Chondrocyte (in vitro differentiated cells): Measurements from ENCODE around the gene ROPN1B. TPM values are rescaled to one million over a fixed set of nuclear protein-coding genes. Genes with fewer than 3 reads are reported as not detected.

Experiments
- DNase-seq: peaks from one replicate; pipeline ENCODE4 v3.0.0; 2021; ENCODE audit warnings: mixed read lengths, low spot score
- H3K27ac Mint-ChIP-seq: one replicate; pipeline ENCODE4 v1.8.0; 2021; ENCODE audit warnings: mild to moderate bottlenecking, moderate library complexity, mixed read lengths; ENCODE audit not compliant: unreplicated experiment
- H3K27me3 Mint-ChIP-seq: 2 replicates; pipeline ENCODE4 v1.8.0; 2021; ENCODE audit warnings: low read depth, mixed read lengths
- H3K36me3 Mint-ChIP-seq: 2 replicates; pipeline ENCODE4 v1.8.0; 2021; ENCODE audit warnings: low read depth, mixed read lengths
- H3K4me1 Mint-ChIP-seq: 2 replicates; pipeline ENCODE4 v1.8.0; 2021; ENCODE audit warnings: low read depth, mild to moderate bottlenecking, mixed read lengths
- H3K4me3 Mint-ChIP-seq: one replicate; pipeline ENCODE4 v1.8.0; 2021; ENCODE audit warnings: mild to moderate bottlenecking, moderate library complexity, mixed read lengths; ENCODE audit not compliant: unreplicated experiment
- H3K9me3 Mint-ChIP-seq: 2 replicates; pipeline ENCODE4 v1.8.0; 2021; ENCODE audit warnings: low read depth, mixed read lengths
- CTCF ChIP-seq: fragments of 200-600 bp; sonication (generic); IDR thresholded peaks from 2 replicates; pipeline ENCODE4 v1.5.0; 2021; ENCODE audit warnings: antibody characterized with exemption, mild to moderate bottlenecking, moderate library complexity
- total RNA-seq: library from RNA; stranded (reverse); gene quantifications from 3 replicates; pipeline ENCODE4 v1.2.1, GENCODE V29; 2021

The ROPN1B gene
- total RNA-seq, 1 donor from 2014 or later: 0.10 TPM

GRCh38 chr3:126025116-126025729 is 56.2 kb downstream of the ROPN1B start:
- no peak for DNase-seq
- no peaks in the 10 kb centered on the region for H3K4me1 Mint-ChIP-seq
- H3K36me3 Mint-ChIP-seq: peaks cover 21% of the 10 kb centered on the region
- no peak overlapping the region for H3K4me3 Mint-ChIP-seq
- no peak overlapping the region for H3K27ac Mint-ChIP-seq
- peaks cover 8% of the 10 kb centered on the region for H3K9me3 Mint-ChIP-seq
- TF ChIP-seq CTCF: no peak
- H3K27me3 Mint-ChIP-seq: no peaks in the 10 kb centered on the region

GRCh38 chr3:126025862-126026261 is 56.9 kb downstream of the ROPN1B start:
- H3K4me3 Mint-ChIP-seq: no peak overlapping the region
- H3K36me3 Mint-ChIP-seq: peaks cover 21% of the 10 kb centered on the region
- TF ChIP-seq CTCF: no peak
- H3K27me3 Mint-ChIP-seq: no peaks in the 10 kb centered on the region
- no peaks in the 10 kb centered on the region for H3K4me1 Mint-ChIP-seq
- no peak overlapping the region for H3K27ac Mint-ChIP-seq
- DNase-seq: no peak
- H3K9me3 Mint-ChIP-seq: peaks cover 8% of the 10 kb centered on the region

GRCh38 chr3:126026277-126026751 is 57.3 kb downstream of the ROPN1B start:
- DNase-seq: no peak

GRCh38 chr3:126026761-126027160 is 57.8 kb downstream of the ROPN1B start:
- H3K36me3 Mint-ChIP-seq: peaks cover 22% of the 10 kb centered on the region
- H3K27ac Mint-ChIP-seq: no peak overlapping the region
- H3K4me1 Mint-ChIP-seq: no peaks in the 10 kb centered on the region
- H3K9me3 Mint-ChIP-seq: peaks cover 8% of the 10 kb centered on the region
- no peak overlapping the region for H3K4me3 Mint-ChIP-seq
- DNase-seq: no peak
- no peaks in the 10 kb centered on the region for H3K27me3 Mint-ChIP-seq
- TF ChIP-seq CTCF: no peak

More at GRCh38 chr3:126026277-126026751, 57.3 kb downstream of the ROPN1B start:
- no peak for TF ChIP-seq CTCF
- no peak overlapping the region for H3K27ac Mint-ChIP-seq
- H3K36me3 Mint-ChIP-seq: peaks cover 21% of the 10 kb centered on the region
- no peaks in the 10 kb centered on the region for H3K4me1 Mint-ChIP-seq
- H3K4me3 Mint-ChIP-seq: no peak overlapping the region
- H3K27me3 Mint-ChIP-seq: no peaks in the 10 kb centered on the region
- H3K9me3 Mint-ChIP-seq: peaks cover 8% of the 10 kb centered on the region

- Mint-ChIP-seq H3K27ac (no peak overlapping the region), H3K9me3 (peaks cover 8% of the 10 kb centered on the region), H3K36me3 (peaks cover 27% of the 10 kb centered on the region), H3K4me1 (no peaks in the 10 kb centered on the region), H3K27me3 (no peaks in the 10 kb centered on the region), H3K4me3 (no peak overlapping the region)
- no peak for DNase-seq
- TF ChIP-seq CTCF: no peak
These were observed 59.1 kb downstream of the ROPN1B start for GRCh38 chr3:126028096-126028495.
